ENCODE data around the gene APOL2. TPM values are rescaled to one million over a fixed set of nuclear protein-coding genes. Genes with fewer than 3 reads are reported as not detected.
A peak's percentile ranks its signal among the peaks of the same experiment; 100 is the strongest.
"Not testable (repeated sequence)": the region's sequence is repeated elsewhere in the genome, so short reads cannot be mapped to it uniquely, and the experiment has no call there.

Gene APOL2
- total RNA-seq, 1 donor from 2014 or later: 53.5 TPM

- Mint-ChIP-seq H3K4me1 (ENCODE audit: unreplicated experiment) (peaks cover 7% of the 10 kb centered on the region), H3K9me3 (ENCODE audit: unreplicated experiment) (no peaks in the 10 kb centered on the region), H3K27me3 (ENCODE audit: unreplicated experiment) (peaks cover 64% of the 10 kb centered on the region), H3K36me3 (ENCODE audit: unreplicated experiment) (no peaks in the 10 kb centered on the region), H3K4me3 (ENCODE audit: unreplicated experiment) (no peak overlapping the region), H3K27ac (ENCODE audit: unreplicated experiment) (no peak overlapping the region)
- TF ChIP-seq CTCF (IDR thresholded peaks at IDR 0.05): no peak
- DNase-seq (ENCODE audit: extremely low spot score, unreplicated experiment): no peak
Measured at GRCh38 chr22:36213586-36213985, 25.7 kb downstream of the APOL2 start.

- peaks cover 60% of the 10 kb centered on the region for H3K27me3 Mint-ChIP-seq (ENCODE audit: unreplicated experiment)
- TF ChIP-seq CTCF (IDR thresholded peaks at IDR 0.05): no peak
Measured at GRCh38 chr22:36212901-36213300, 26.4 kb downstream of the APOL2 start.

GRCh38 chr22:36211237-36211861 lies 28.0 kb downstream of the APOL2 start:
- Mint-ChIP-seq H3K4me3 (ENCODE audit: unreplicated experiment) (no peak overlapping the region), H3K4me1 (ENCODE audit: unreplicated experiment) (peaks cover 7% of the 10 kb centered on the region), H3K27me3 (ENCODE audit: unreplicated experiment) (peaks cover 50% of the 10 kb centered on the region), H3K27ac (ENCODE audit: unreplicated experiment) (peak overlapping the region; percentile 1), H3K36me3 (ENCODE audit: unreplicated experiment) (no peaks in the 10 kb centered on the region), H3K9me3 (ENCODE audit: unreplicated experiment) (no peaks in the 10 kb centered on the region)
- DNase-seq (ENCODE audit: extremely low spot score, unreplicated experiment): no peak
- TF ChIP-seq CTCF (IDR thresholded peaks at IDR 0.05): no peak

More at GRCh38 chr22:36212901-36213300, 26.4 kb downstream of the APOL2 start:
- H3K4me1 Mint-ChIP-seq (ENCODE audit: unreplicated experiment): peaks cover 7% of the 10 kb centered on the region
- H3K9me3 Mint-ChIP-seq (ENCODE audit: unreplicated experiment): no peaks in the 10 kb centered on the region
- no peaks in the 10 kb centered on the region for H3K36me3 Mint-ChIP-seq (ENCODE audit: unreplicated experiment)
- H3K4me3 Mint-ChIP-seq (ENCODE audit: unreplicated experiment): no peak overlapping the region
- H3K27ac Mint-ChIP-seq (ENCODE audit: unreplicated experiment): no peak overlapping the region
- DNase-seq (ENCODE audit: extremely low spot score, unreplicated experiment): no peak

GRCh38 chr22:36210224-36210623 lies 29.1 kb downstream of the APOL2 start:
- Mint-ChIP-seq H3K27me3 (ENCODE audit: unreplicated experiment) (peaks cover 42% of the 10 kb centered on the region), H3K4me1 (ENCODE audit: unreplicated experiment) (peaks cover 7% of the 10 kb centered on the region), H3K27ac (ENCODE audit: unreplicated experiment) (no peak overlapping the region), H3K9me3 (ENCODE audit: unreplicated experiment) (no peaks in the 10 kb centered on the region), H3K4me3 (ENCODE audit: unreplicated experiment) (no peak overlapping the region), H3K36me3 (ENCODE audit: unreplicated experiment) (no peaks in the 10 kb centered on the region)
- no peak for TF ChIP-seq CTCF (IDR thresholded peaks at IDR 0.05)
- no peak for DNase-seq (ENCODE audit: extremely low spot score, unreplicated experiment)

- H3K9me3 Mint-ChIP-seq (ENCODE audit: unreplicated experiment); H3K27ac Mint-ChIP-seq (ENCODE audit: unreplicated experiment); H3K36me3 Mint-ChIP-seq (ENCODE audit: unreplicated experiment); H3K4me1 Mint-ChIP-seq (ENCODE audit: unreplicated experiment); H3K4me3 Mint-ChIP-seq (ENCODE audit: unreplicated experiment); DNase-seq (ENCODE audit: extremely low spot score, unreplicated experiment): not testable (repeated sequence)
- H3K27me3 Mint-ChIP-seq (ENCODE audit: unreplicated experiment): peaks cover 43% of the 10 kb centered on the region
Measured at GRCh38 chr22:36209488-36209908, 29.8 kb downstream of the APOL2 start.

All from osteocyte (in vitro differentiated cells).